ENCODE measurements around the gene AKAP6. TPM values are rescaled to one million over a fixed set of nuclear protein-coding genes. Genes with fewer than 3 reads are reported as not detected.

Gene AKAP6
- total RNA-seq, 1 donor from 2014 or later: 600 TPM

DNA sequence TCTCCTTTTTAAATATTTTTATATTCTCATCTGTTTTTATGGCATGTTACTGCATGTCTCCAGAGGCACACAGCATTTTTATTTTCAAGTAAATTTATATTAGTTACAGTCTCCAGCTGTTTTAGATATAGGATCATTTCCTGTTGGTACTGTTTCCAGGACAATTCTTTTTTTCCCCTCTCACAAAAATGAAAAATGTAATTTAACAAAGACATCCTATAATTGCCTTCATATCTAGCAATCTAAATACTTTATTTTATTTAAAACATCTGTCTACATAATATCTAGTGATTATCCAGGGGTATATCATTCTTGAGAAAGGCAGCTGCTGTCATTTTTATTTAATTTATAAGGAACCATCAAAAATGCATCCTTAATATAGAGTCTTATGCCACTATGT, 337.2 kb downstream of the AKAP6 start:
- H3K27me3 Mint-ChIP-seq (ENCODE audit: unreplicated experiment): peaks cover 4% of the 10 kb centered on the region
- H3K4me1 Mint-ChIP-seq (ENCODE audit: low read depth, unreplicated experiment): no peaks in the 10 kb centered on the region
- no peak overlapping the region for H3K27ac Mint-ChIP-seq (ENCODE audit: unreplicated experiment)
- H3K4me3 Mint-ChIP-seq (ENCODE audit: unreplicated experiment): no peak overlapping the region
- DNase-seq: no peak
- TF ChIP-seq, protein P1, sequence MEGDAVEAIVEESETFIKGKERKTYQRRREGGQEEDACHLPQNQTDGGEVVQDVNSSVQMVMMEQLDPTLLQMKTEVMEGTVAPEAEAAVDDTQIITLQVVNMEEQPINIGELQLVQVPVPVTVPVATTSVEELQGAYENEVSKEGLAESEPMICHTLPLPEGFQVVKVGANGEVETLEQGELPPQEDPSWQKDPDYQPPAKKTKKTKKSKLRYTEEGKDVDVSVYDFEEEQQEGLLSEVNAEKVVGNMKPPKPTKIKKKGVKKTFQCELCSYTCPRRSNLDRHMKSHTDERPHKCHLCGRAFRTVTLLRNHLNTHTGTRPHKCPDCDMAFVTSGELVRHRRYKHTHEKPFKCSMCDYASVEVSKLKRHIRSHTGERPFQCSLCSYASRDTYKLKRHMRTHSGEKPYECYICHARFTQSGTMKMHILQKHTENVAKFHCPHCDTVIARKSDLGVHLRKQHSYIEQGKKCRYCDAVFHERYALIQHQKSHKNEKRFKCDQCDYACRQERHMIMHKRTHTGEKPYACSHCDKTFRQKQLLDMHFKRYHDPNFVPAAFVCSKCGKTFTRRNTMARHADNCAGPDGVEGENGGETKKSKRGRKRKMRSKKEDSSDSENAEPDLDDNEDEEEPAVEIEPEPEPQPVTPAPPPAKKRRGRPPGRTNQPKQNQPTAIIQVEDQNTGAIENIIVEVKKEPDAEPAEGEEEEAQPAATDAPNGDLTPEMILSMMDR (IDR thresholded peaks at IDR 0.05; ENCODE audit: partially characterized antibody, unreplicated experiment): no peak
- peaks cover 13% of the 10 kb centered on the region for H3K9me3 Mint-ChIP-seq (ENCODE audit: unreplicated experiment)
- peaks cover 14% of the 10 kb centered on the region for H3K36me3 Mint-ChIP-seq (ENCODE audit: unreplicated experiment)

GRCh38 chr14:32667287-32667686, 338.2 kb downstream of the AKAP6 start:
- no peak overlapping the region for H3K27ac Mint-ChIP-seq (ENCODE audit: unreplicated experiment)
- H3K36me3 Mint-ChIP-seq (ENCODE audit: unreplicated experiment): peaks cover 18% of the 10 kb centered on the region
- peaks cover 15% of the 10 kb centered on the region for H3K9me3 Mint-ChIP-seq (ENCODE audit: unreplicated experiment)
- TF ChIP-seq, protein P1 (IDR thresholded peaks at IDR 0.05; ENCODE audit: partially characterized antibody, unreplicated experiment): no peak
- H3K4me3 Mint-ChIP-seq (ENCODE audit: unreplicated experiment): no peak overlapping the region
- H3K27me3 Mint-ChIP-seq (ENCODE audit: unreplicated experiment): peaks cover 4% of the 10 kb centered on the region
- DNase-seq: no peak
- H3K4me1 Mint-ChIP-seq (ENCODE audit: low read depth, unreplicated experiment): no peaks in the 10 kb centered on the region

GRCh38 chr14:32667791-32668190, 338.7 kb downstream of the AKAP6 start:
- H3K9me3 Mint-ChIP-seq (ENCODE audit: unreplicated experiment): peaks cover 15% of the 10 kb centered on the region
- no peaks in the 10 kb centered on the region for H3K4me1 Mint-ChIP-seq (ENCODE audit: low read depth, unreplicated experiment)
- H3K27me3 Mint-ChIP-seq (ENCODE audit: unreplicated experiment): peaks cover 4% of the 10 kb centered on the region
- H3K36me3 Mint-ChIP-seq (ENCODE audit: unreplicated experiment): peaks cover 18% of the 10 kb centered on the region
- no peak overlapping the region for H3K27ac Mint-ChIP-seq (ENCODE audit: unreplicated experiment)
- no peak overlapping the region for H3K4me3 Mint-ChIP-seq (ENCODE audit: unreplicated experiment)
- DNase-seq: no peak
- TF ChIP-seq, protein P1 (IDR thresholded peaks at IDR 0.05; ENCODE audit: partially characterized antibody, unreplicated experiment): no peak

DNA sequence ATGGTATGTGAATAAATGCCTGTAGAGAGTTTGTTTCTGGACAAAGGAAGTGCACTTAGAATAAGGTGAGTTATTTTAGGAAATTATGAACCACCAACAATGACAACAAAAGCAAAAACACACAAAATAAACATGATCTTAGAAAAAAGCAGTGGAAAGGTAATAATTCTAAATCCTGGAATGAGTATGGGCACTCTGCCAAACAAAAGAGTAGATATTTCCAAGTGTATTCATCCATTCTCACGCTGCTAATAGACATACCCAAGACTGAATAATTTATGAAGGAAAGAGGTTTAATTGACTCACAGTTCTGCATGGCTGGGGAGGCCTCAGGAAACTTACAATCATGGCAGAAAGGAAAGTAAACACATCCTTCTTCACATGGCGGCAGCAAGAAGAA, 340.3 kb downstream of the AKAP6 start:
- Mint-ChIP-seq H3K27ac (ENCODE audit: unreplicated experiment) (no peak overlapping the region), H3K36me3 (ENCODE audit: unreplicated experiment) (peaks cover 22% of the 10 kb centered on the region), H3K27me3 (ENCODE audit: unreplicated experiment) (peaks cover 7% of the 10 kb centered on the region), H3K9me3 (ENCODE audit: unreplicated experiment) (peaks cover 19% of the 10 kb centered on the region), H3K4me1 (ENCODE audit: low read depth, unreplicated experiment) (no peaks in the 10 kb centered on the region), H3K4me3 (ENCODE audit: unreplicated experiment) (peak overlapping the region; percentile 40)
- TF ChIP-seq, protein P1 (IDR thresholded peaks at IDR 0.05; ENCODE audit: partially characterized antibody, unreplicated experiment): no peak
- DNase-seq: no peak

DNA sequence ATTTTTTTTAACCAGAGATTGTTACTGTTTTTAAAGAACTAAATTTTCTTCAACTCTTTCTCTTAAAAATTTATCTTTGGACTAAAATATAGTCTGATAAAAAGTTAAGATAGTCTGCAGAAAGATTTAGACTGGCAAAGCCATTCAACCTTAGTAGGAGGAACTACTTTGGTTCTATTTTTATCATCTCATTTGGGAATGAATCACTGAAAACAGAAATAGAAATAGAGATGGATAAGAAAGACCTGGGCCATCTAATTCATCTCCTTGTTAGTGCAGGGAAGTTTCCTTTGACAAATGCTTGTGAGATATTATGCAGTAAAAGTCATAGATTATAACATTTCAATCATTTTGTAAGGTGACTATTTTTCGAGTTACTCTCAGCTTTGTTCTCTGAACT, 346.3 kb downstream of the AKAP6 start:
- H3K27me3 Mint-ChIP-seq (ENCODE audit: unreplicated experiment): peaks cover 8% of the 10 kb centered on the region
- peaks cover 14% of the 10 kb centered on the region for H3K36me3 Mint-ChIP-seq (ENCODE audit: unreplicated experiment)
- no peak overlapping the region for H3K4me3 Mint-ChIP-seq (ENCODE audit: unreplicated experiment)
- H3K4me1 Mint-ChIP-seq (ENCODE audit: low read depth, unreplicated experiment): no peaks in the 10 kb centered on the region
- DNase-seq: no peak
- peaks cover 11% of the 10 kb centered on the region for H3K9me3 Mint-ChIP-seq (ENCODE audit: unreplicated experiment)
- no peak overlapping the region for H3K27ac Mint-ChIP-seq (ENCODE audit: unreplicated experiment)
- TF ChIP-seq, protein P1 (IDR thresholded peaks at IDR 0.05; ENCODE audit: partially characterized antibody, unreplicated experiment): no peak

All from glutamatergic neuron (in vitro differentiated cells).